Prostate gland (tissue), 2 donors: Measurements from ENCODE around the gene KLHL18.

ENCODE experiments used
- POLR2A ChIP-seq: fragments of 450-650 bp; IDR thresholded peaks from one replicate; pipeline ENCODE4 v1.6.1; 2016; ENCODE audit warnings: antibody characterized with exemption, mild to moderate bottlenecking
- TF ChIP-seq, protein P1 (sequence below), 4 experiments: fragments of 200-600 bp in 2 of 4; fragments of 450-650 bp in 2 of 4; sonication (generic) in 2 of 4; IDR thresholded peaks; 1 replicate in 3 of 4; 2 replicates in 1 of 4; pipeline ENCODE4 v1.5.1; 2016 to 2019; ENCODE audit warnings: antibody characterized with exemption in 4 of 4, mild to moderate bottlenecking in 2 of 4, moderate library complexity in 2 of 4

GRCh38 chr3:47370887-47371697 lies 88.3 kb downstream of the KLHL18 start:
- TF ChIP-seq, protein P1, sequence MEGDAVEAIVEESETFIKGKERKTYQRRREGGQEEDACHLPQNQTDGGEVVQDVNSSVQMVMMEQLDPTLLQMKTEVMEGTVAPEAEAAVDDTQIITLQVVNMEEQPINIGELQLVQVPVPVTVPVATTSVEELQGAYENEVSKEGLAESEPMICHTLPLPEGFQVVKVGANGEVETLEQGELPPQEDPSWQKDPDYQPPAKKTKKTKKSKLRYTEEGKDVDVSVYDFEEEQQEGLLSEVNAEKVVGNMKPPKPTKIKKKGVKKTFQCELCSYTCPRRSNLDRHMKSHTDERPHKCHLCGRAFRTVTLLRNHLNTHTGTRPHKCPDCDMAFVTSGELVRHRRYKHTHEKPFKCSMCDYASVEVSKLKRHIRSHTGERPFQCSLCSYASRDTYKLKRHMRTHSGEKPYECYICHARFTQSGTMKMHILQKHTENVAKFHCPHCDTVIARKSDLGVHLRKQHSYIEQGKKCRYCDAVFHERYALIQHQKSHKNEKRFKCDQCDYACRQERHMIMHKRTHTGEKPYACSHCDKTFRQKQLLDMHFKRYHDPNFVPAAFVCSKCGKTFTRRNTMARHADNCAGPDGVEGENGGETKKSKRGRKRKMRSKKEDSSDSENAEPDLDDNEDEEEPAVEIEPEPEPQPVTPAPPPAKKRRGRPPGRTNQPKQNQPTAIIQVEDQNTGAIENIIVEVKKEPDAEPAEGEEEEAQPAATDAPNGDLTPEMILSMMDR (IDR thresholded peaks at IDR 0.05): peak in 1 of 4 experiments; percentile 32
- no peak for TF ChIP-seq POLR2A
